GM13976 (cell line): ENCODE results near the gene TRAP1.

Experiments
- DNase-seq: peaks from one replicate; pipeline ENCODE4 v3.0.0; 2012; ENCODE audit warnings: low spot score
- in situ Hi-C: fragments of 300-500 bp; cut with MboI; formaldehyde crosslinking; loops from one replicate; pipeline ENCODE4 v1.12.0; 2022; ENCODE audit warnings: low sequenced_read_pairs, mixed read lengths, inconsistent platforms; ENCODE audit not compliant: unreplicated experiment
- TF ChIP-seq, protein P1 (sequence below): IDR thresholded peaks from 2 replicates; pipeline ENCODE4 v1.5.1; 2012; ENCODE audit warnings: borderline replicate concordance, mild to moderate bottlenecking; ENCODE audit not compliant: insufficient read depth; ENCODE audit errors: extremely low read depth, missing control alignments, control extremely low read depth

Gene TRAP1

DNA sequence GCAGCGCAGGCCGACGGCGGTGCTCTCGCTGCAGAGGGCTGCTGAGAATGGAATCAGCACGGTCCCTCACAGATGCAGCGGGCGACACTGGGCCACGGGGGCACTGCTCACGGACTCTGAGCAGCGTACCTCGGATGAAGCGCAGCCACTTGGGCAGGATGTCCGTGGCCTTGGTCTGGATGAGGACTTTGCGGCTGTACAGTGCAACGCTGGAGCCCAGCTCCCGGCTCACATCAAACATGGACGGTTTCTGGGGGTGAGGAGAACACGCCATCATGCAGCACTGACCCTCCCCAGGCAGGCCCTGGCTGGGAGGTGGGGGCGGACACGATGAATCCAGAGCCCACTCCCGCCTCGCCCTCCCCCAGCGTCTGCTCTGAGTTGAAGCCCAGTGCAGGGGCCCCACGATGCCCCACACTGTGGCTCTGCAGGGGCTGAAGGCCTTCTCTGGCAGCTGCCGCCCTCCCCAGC is 44.7 kb downstream of the TRAP1 start:
- no peak for DNase-seq
- in situ Hi-C loops, result loop anchor here (25.0 kb wide), 1 partner anchor 135 kb away; no protein-coding TSS in a partner anchor
- TF ChIP-seq, protein P1, sequence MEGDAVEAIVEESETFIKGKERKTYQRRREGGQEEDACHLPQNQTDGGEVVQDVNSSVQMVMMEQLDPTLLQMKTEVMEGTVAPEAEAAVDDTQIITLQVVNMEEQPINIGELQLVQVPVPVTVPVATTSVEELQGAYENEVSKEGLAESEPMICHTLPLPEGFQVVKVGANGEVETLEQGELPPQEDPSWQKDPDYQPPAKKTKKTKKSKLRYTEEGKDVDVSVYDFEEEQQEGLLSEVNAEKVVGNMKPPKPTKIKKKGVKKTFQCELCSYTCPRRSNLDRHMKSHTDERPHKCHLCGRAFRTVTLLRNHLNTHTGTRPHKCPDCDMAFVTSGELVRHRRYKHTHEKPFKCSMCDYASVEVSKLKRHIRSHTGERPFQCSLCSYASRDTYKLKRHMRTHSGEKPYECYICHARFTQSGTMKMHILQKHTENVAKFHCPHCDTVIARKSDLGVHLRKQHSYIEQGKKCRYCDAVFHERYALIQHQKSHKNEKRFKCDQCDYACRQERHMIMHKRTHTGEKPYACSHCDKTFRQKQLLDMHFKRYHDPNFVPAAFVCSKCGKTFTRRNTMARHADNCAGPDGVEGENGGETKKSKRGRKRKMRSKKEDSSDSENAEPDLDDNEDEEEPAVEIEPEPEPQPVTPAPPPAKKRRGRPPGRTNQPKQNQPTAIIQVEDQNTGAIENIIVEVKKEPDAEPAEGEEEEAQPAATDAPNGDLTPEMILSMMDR, result no peak

DNA sequence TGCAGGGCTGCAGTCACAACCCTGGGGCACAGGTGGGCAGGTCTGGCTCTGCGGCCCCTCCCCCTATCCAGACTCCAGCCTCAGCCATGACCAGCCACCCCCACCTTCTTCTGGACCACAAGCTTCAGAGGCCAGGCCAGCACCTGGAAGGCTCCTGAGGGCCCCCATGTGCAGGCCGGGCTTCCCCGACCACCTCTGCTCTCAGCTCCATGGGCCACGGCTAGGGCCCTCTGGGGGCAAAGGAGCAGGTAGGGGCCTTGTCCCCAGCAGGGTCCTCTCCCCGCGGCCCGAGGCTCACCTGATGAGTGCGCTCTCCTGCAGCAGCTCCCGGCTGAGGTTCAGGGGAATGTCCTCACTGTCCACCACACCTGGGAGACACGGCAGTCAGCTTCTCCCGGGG is 45.9 kb downstream of the TRAP1 start:
- DNase-seq, result no peak
- TF ChIP-seq, protein P1, result no peak
- in situ Hi-C loops, result loop anchor here (25.0 kb wide), 1 partner anchor 134 kb away; no protein-coding TSS in a partner anchor

DNA sequence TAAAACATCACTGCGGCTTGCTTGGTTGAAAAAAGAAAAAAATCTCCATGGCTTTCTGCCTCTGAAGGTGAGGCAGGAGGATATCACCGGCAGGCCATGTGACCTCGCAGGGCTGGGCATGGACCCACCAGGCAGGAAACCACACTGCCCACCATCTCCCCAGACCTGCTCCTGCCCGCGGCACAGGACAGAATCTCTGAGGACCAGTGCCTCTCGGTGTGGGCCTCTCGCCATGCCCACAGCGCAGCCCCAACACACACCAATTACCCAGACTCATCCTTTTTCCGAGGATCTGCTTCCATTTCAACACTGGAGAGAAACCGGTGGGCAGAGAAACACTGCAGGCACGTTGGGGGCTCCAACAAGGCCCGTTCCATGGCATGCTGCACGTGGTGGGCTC is 46.6 kb downstream of the TRAP1 start:
- DNase-seq, result no peak
- in situ Hi-C loops, result loop anchor here (25.0 kb wide), 1 partner anchor 133 kb away; no protein-coding TSS in a partner anchor
- TF ChIP-seq, protein P1, result no peak

DNA sequence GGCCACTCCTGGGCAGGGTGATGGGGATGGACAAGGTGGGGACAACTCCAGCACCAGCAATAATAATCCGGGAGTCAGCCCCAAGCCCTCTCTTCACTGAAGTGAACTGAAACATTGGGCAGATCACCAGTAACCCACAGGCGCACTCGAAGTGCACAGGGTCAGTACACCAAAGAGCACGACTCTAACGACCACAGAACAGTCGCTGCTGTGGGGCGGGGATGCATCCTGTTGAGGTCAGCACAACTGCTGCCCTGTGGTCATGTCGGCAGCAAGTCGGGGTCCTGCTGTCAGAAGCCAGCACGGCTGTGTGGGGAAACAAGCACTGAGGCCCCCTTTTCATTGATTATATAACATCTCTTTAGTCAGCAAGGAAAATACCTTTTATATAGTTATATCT is 48.2 kb downstream of the TRAP1 start:
- TF ChIP-seq, protein P1, result no peak
- peak; percentile 20 for DNase-seq
- in situ Hi-C loops, result loop anchor here (25.0 kb wide), 1 partner anchor 132 kb away; no protein-coding TSS in a partner anchor

DNA sequence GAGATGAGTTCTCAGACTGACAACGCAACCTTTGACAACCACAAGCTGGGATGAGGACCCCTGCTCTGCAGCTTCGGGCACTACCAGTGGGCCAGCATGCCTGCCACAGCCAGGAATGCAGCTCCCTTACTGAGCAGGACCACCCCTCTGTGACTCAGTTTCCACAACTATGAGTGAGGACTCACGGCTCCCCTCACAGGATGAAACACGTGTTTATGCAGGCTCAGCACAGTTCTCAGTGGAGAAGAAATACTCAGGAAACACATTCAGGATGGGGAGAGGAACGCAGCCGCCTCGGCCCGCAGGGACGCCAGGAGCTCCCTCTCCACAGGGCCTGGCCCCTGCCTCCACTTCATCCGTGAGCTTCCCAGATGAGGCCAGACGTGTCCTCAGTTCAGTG is 48.7 kb downstream of the TRAP1 start:
- TF ChIP-seq, protein P1, result no peak

DNA sequence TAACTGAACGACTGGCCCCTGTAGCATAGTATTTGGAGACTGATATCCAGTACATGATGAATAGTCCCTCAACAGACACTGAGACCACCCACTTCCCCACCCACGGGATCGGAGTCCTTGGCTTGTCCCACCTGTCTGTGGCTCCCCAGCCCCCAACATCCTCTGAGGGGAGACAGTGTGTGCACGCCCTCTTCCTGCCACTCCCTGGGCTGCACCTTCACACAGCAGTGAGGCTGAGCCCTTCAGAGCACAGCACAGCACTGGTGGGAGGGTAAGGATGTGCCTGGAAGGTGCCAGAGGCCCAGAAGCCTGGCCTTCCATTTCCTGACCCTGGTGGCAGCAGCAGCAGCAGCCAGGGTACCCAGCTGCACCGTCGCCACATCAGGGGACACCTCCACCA is 51.8 kb downstream of the TRAP1 start:
- TF ChIP-seq, protein P1, result peak; percentile 17
- DNase-seq, result no peak
- in situ Hi-C loops, result loop anchor here (25.0 kb wide), 1 partner anchor 128 kb away; no protein-coding TSS in a partner anchor

More for the DNA sequence above, 48.7 kb downstream of the TRAP1 start:
- in situ Hi-C loops, result loop anchor here (25.0 kb wide), 1 partner anchor 131 kb away; no protein-coding TSS in a partner anchor
- DNase-seq, result peak; percentile 26
